Measurements from ENCODE around the gene PPP4C. TPM values are rescaled to one million over a fixed set of nuclear protein-coding genes. Genes with fewer than 3 reads are reported as not detected.
A peak's percentile ranks its signal among the peaks of the same experiment; 100 is the strongest.

The PPP4C gene
- total and polyA plus RNA-seq, 2 of the 8 experiments (the other 6 are each of a cell fraction or from before 2014, with no cell fraction given), result 148 to 298 TPM

DNA sequence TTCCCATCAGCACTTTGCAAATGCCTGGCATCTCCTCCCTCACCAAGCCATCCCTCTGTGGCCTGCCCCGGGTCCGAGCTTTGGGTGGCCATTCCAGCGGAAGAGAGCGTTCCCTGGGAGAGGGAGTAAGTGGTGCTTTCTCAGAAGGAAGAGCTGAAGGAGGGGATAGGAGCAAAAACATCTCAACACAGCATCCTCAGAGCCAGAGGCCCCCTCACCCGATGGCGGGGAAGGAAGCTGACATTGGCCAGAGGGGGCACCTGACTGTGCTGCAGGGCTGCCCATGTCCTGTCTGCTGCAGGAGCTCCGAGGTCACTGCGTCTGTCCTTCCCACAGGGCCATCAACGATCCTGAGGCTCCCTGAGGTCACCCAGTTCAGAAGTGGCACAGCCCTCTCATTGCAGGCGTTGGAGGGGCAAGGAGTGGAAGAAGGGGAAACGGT lies 44.3 kb upstream of the PPP4C start:
- H2BK12ac ChIP-seq (ENCODE audit: low read depth, low read length), result peak overlapping the region; percentile 75; the same call in 1 of the 2 replicates
- peaks cover 12 to 16% of the 10 kb centered on the region in 2 experiments for H4K20me1 ChIP-seq (replicated peaks in 1 of 2; ENCODE audit: control insufficient read depth in 1 of 2, insufficient read depth in 2 of 2, low read length in 2 of 2)
- H2AK5ac ChIP-seq (ENCODE audit: low read depth, low read length), result no peak overlapping the region; the same call in 1 of the 2 replicates
- CTCF ChIA-PET (ENCODE audit: partially characterized antibody), result interaction anchor here (0.6 to 3.0 kb wide), 50 partner anchors 9 to 388 kb away, joined by 3 to 25 read pairs (median 6); partner anchors contain the start of genes ASPHD1, C16orf92, KCTD13 and PAGR1
- H3K79me1 ChIP-seq (ENCODE audit: low read depth, low read length), result peaks cover 5% of the 10 kb centered on the region; the same call in 1 of the 2 replicates
- H3K14ac ChIP-seq (ENCODE audit: insufficient read length), result no peak overlapping the region
- no peak overlapping the region for H3K23ac ChIP-seq (ENCODE audit: insufficient read length)
- H3K27me3 ChIP-seq (replicated peaks in 1 of 4; ENCODE audit: control insufficient read depth in 3 of 4, extremely low read depth in 1 of 4, insufficient read depth in 3 of 4, low read length in 3 of 4), result peaks cover 0 to 14% (median 5%) of the 10 kb centered on the region in 4 experiments; a peak in 2 of 7 replicates
- peak overlapping the region; percentile 43 to 90 (median 54) for H3K4me3 ChIP-seq (ENCODE audit: extremely low read depth in 1 of 4, insufficient read depth in 2 of 4, low read depth in 3 of 4, low read length in 4 of 4)
- H2AFZ ChIP-seq (ENCODE audit: low read length), result 0 out of 2 replicates have a peak overlapping the region, but pooled peaks have one; percentile 21
- peak overlapping the region; percentile 99 for H2BK20ac ChIP-seq (ENCODE audit: low read length)
- peak overlapping the region; percentile 76 to 84 for H3K4me2 ChIP-seq (ENCODE audit: insufficient read depth in 1 of 2, low read depth in 2 of 2, low read length in 2 of 2)
- no peaks in the 10 kb centered on the region for H3K79me2 ChIP-seq (ENCODE audit: control insufficient read depth in 1 of 2, insufficient read depth in 2 of 2, low read length in 2 of 2)
- FAIRE-seq, result no peak
- H3K27ac ChIP-seq (ENCODE audit: low read depth, low read length), result no peak overlapping the region
- no peak overlapping the region for H3K9ac ChIP-seq (replicated peaks in 1 of 4; ENCODE audit: extremely low read depth in 1 of 4, low read depth in 3 of 4, low read length in 3 of 4)
- no peak overlapping the region; the same call in 1 of the 2 replicates for H4K8ac ChIP-seq (ENCODE audit: extremely low read depth, insufficient read depth, low read length)
- WGBS, 2 experiments (ENCODE audit: extremely low coverage in 1 of 2, insufficient coverage in 1 of 2, insufficient read length in 1 of 2, insufficient replicate concordance in 2 of 2, low coverage in 1 of 2, low lambda C conversion rate in 2 of 2, missing lambda C conversion rate in 1 of 2), result 15% methylated on average over 11 of the region's 11 CpGs; no CpG with 5 or more reads in 1 of the 2 experiments
- H3K18ac ChIP-seq (ENCODE audit: extremely low read depth, low read length), result peak overlapping the region; percentile 96
- H2BK5ac ChIP-seq (ENCODE audit: low read depth, low read length), result peak overlapping the region; percentile 56; the same call in 1 of the 2 replicates
- peak overlapping the region; percentile 28 for H3K4ac ChIP-seq (replicated peaks; ENCODE audit: insufficient read length, low read depth, low read length)
- no peak overlapping the region for H3K56ac ChIP-seq (replicated peaks; ENCODE audit: insufficient read length, low read depth, low read length)
- H3K4me1 ChIP-seq (replicated peaks in 1 of 4; ENCODE audit: control insufficient read depth in 3 of 4, insufficient read depth in 4 of 4, low read length in 3 of 4), result peaks cover 0 to 26% (median 19%) of the 10 kb centered on the region in 4 experiments; a peak in 6 of 7 replicates
- TF ChIP-seq MAFK (IDR thresholded peaks at IDR 0.05; ENCODE audit: low read depth, low read length) (no peak), SUZ12 (IDR thresholded peaks at IDR 0.05; ENCODE audit: low read length) (no peak), CHD2 (IDR thresholded peaks at IDR 0.05; ENCODE audit: low read length) (no peak)
- TF ChIP-seq, protein P1, sequence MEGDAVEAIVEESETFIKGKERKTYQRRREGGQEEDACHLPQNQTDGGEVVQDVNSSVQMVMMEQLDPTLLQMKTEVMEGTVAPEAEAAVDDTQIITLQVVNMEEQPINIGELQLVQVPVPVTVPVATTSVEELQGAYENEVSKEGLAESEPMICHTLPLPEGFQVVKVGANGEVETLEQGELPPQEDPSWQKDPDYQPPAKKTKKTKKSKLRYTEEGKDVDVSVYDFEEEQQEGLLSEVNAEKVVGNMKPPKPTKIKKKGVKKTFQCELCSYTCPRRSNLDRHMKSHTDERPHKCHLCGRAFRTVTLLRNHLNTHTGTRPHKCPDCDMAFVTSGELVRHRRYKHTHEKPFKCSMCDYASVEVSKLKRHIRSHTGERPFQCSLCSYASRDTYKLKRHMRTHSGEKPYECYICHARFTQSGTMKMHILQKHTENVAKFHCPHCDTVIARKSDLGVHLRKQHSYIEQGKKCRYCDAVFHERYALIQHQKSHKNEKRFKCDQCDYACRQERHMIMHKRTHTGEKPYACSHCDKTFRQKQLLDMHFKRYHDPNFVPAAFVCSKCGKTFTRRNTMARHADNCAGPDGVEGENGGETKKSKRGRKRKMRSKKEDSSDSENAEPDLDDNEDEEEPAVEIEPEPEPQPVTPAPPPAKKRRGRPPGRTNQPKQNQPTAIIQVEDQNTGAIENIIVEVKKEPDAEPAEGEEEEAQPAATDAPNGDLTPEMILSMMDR (IDR thresholded peaks at IDR 0.05; ENCODE audit: control extremely low read depth in 1 of 3, insufficient read depth in 1 of 3, low read depth in 1 of 3, low read length in 3 of 3), result peak in 2 of 3 experiments; percentile 3 to 18; a peak in 2 of 4 replicates
- no peaks in the 10 kb centered on the region for H3K9me3 ChIP-seq (ENCODE audit: insufficient read depth in 2 of 2, low read depth in 1 of 2, low read length in 1 of 2)
- H2BK120ac ChIP-seq (replicated peaks; ENCODE audit: low read depth, low read length), result no peak overlapping the region
- H3K36me3 ChIP-seq (ENCODE audit: control insufficient read depth in 2 of 4, insufficient read depth in 4 of 4, low read length in 3 of 4), result peaks cover 0 to 3% (median 0%) of the 10 kb centered on the region in 4 experiments; a peak in 1 of 8 replicates
- no peak overlapping the region for H4K5ac ChIP-seq (ENCODE audit: insufficient read length, low read depth, low read length)
- peaks cover 10% of the 10 kb centered on the region; the same call in 1 of the 2 replicates for H3K23me2 ChIP-seq (ENCODE audit: low read depth, low read length)
- H2BK15ac ChIP-seq (ENCODE audit: low read length), result peak overlapping the region; percentile 95; the same call in 1 of the 2 replicates
- peak overlapping the region; percentile 17 for H4K91ac ChIP-seq (replicated peaks; ENCODE audit: insufficient read length, low read length)
- POLR2A ChIA-PET (ENCODE audit: partially characterized antibody), result interaction anchor here (0.6 to 4.2 kb wide), 24 partner anchors 9 to 331 kb away, joined by 3 to 25 read pairs (median 4); partner anchors contain the start of genes ALDOA, ASPHD1, CDIPT and DOC2A
- DNase-seq (ENCODE audit: low read depth in 1 of 2, low spot score in 2 of 2), result peak in 1 of 2 experiments; percentile 68
